ENCODE measurements around the gene REM1.

- TF ChIP-seq EZH2 (IDR thresholded peaks at IDR 0.05; ENCODE audit: borderline replicate concordance, low read depth, low read length, poor library complexity, severe bottlenecking) (no peak), CTCF (conservative IDR thresholded peaks at IDR 0.05; ENCODE audit: low read depth, low read length) (no peak)
Observed at GRCh38 chr20:31430568-31431115, 44.4 kb upstream of the REM1 start.

Measured in A673 (cell line).